HG03432 (cell line): ENCODE measurements around the gene UBE2D1.

ENCODE experiments used
- ATAC-seq: cut with Tn5 transposase; IDR thresholded peaks from one replicate; pipeline ENCODE4 v1.9.1; 2021; ENCODE audit warnings: mild to moderate bottlenecking, moderate library complexity; ENCODE audit not compliant: unreplicated experiment

The UBE2D1 gene

GRCh38 chr10:58336242-58336641 lies 1.4 kb downstream of the UBE2D1 start:
- no peak for ATAC-seq

DNA sequence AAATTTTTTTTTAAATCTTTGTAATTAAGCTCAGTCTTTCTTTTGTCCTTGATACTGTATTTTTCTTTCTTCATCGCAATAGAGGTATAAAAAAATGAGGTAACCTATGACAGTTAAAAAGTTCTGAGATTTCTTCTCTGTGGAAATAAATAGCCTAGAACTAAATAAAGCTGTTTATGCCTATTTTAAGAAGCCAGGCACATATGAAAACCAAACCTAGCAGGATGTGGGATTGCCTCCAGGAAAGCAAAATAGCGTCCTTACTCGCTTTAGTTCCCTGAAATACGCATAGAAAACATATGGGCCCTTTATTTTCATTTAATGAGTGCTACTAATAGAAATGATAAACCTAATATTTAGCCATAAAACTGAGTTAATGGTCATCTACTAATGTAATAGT lies 6.6 kb downstream of the UBE2D1 start:
- peak; percentile 4 for ATAC-seq

DNA sequence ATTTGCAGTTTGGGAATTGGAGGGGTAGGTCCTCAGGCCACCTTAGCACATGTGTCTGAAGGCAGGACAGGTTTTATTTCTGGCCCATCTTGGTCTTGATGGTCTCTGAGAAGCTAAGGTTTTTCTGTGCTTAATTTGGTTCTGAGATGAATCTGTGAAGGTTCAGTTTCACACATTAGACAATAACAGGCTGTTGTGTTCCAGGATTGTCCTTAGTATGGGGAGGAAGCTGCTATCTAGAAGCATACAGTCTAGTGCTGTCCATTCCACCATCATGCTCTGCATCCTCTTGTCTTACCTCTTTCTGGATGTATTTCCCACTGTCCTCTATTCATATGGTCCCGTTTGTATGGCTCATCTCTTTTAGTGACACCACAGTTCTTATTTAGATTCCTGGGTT lies 7.1 kb downstream of the UBE2D1 start:
- peak; percentile 67 for ATAC-seq

DNA sequence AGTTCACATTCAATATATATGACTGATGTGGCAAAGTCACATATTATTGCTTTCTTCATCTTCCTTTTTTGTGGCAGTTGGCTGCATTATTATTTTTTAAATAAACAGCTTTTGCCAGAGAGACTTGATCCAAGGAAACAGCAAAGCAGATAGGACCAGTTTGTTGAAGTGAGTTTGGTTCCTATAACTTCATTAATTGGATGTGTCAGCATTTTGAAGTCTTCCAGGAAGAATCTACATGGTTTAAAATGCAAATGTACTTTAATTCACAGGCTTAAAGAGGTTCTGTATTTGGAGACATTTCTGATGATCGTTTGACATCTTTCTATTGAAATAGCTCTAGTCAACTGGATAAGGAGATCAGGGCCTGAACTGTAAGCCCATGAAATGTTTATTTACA lies 13.2 kb downstream of the UBE2D1 start:
- no peak for ATAC-seq

GRCh38 chr10:58348571-58349033 lies 13.8 kb downstream of the UBE2D1 start:
- ATAC-seq = no peak

- ATAC-seq = no peak
Observed at GRCh38 chr10:58350023-58350422, 15.2 kb downstream of the UBE2D1 start.

GRCh38 chr10:58350619-58351323 lies 16.0 kb downstream of the UBE2D1 start:
- ATAC-seq = no peak

DNA sequence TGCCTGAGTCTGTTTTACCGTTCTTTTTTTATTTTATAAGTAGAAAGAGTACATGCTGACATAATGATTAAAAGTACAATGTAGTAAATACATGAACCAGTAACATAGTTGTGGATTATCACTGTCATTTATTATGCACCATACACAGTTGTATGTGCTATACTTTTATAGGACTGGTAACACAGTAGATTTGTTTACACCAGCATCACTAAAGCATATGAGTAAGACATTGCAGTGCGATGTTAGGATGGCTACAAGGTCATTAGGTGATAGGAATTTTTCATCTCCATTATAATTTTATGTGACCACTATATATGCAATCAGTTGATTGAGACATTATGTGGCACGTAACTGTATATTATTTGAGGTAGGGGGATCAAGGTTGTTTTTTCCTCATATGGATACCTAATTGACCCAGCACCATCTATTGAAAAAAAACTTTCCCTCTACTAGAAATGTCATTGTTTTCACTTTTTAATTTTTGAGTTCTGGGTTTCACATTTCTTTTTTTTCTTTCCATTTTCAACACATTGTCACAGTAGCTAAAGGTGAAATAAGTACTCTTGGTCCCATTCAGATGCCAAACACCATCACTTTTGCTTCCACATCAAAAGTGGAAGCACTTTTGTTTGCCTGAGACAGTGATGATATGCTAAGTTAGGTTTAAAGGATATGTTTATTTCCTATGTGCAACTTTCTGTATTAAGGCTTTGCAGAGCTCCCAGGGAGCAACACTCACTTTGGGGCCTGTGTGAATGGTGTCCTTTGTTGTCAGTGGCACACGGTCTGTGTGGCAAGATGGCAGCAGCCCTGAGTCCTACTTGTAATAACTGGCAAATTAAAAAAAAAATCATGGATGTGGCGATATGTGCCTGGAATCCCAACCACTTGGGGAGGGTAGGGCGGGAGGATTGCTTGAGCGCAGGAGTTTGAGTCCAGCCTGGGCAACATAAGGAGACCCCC lies 17.1 kb downstream of the UBE2D1 start:
- no peak for ATAC-seq

- no peak for ATAC-seq
Observed at GRCh38 chr10:58352956-58353610, 18.3 kb downstream of the UBE2D1 start.

GRCh38 chr10:58356756-58357155 lies 21.9 kb downstream of the UBE2D1 start:
- no peak for ATAC-seq

DNA sequence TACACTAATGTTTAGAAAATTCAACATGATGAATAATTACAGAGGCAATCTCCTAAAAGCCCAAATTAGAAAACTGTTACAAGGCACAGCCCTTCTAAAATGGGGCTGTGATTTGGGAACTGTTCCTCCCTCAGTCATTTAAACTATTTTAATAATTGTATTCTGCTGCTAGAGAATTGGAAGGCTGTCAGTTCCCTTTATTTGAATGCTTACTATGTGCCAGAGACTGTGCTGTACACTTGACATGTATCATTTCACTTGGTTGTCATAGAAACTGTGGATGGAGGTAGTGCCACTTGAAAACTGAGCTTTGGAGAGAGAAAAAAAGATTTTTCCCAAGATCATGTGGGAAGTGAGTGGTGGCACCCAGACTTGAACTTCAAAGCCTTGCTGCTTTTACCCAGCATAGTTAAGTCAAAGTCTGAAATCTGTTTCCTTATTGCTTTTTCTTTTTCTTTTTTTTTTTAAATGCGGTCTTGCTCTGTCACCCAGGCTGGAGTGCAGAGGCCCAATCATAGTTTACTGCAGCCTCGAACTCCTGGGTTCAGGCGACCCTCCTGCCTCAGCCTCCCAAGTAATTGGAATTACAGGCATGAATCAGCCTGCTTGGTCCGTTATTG lies 23.6 kb downstream of the UBE2D1 start:
- ATAC-seq = no peak

DNA sequence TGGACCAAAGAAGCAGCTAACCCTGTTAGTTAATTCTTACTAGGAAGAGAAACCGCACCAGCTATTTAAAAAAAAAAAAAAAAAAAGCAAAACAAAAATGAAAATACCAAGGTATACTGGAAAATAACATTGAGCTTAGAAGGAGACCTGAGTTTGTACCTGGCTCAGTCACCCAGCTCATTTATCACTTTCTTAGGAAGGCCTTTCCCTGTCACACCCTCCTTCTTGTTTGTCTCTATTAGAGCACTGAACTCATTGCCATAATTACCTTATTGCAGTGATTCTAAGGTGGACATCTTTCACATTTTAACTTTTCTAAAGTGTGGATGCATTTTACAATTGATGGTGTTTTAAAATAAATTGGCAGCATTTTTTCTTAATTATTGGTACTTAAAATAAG lies 24.1 kb downstream of the UBE2D1 start:
- no peak for ATAC-seq

GRCh38 chr10:58359541-58359940 lies 24.7 kb downstream of the UBE2D1 start:
- ATAC-seq = no peak

DNA sequence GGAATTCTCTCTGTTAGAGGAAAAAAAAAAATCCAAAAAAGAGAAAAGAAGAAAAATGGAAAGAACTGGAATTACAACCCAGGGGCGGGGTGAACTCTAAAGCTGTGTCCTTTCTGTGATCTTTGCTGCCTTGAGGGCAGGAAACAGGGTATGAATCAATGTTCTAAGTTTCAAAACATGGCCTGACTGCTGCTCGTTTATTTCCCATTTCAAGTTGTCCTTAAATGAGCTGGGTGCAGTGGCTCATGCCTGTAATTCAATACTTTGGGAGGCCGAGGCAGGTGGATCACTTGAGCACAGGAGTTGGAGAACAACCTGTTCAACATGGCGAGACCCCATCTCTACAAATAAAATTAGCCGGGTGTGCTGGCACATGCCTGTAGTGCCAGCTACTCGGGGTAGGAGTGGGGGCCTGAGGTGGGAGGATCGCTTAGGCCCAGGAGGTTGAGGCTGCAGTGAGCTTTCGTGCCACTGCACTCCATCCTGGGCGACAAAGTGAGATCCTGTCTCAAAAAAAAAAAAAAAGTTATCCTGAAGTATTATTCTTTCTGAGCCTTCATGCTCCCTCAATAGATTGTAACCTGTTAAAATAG lies 25.7 kb downstream of the UBE2D1 start:
- no peak for ATAC-seq

- ATAC-seq = no peak
Observed at GRCh38 chr10:58361353-58361752, 26.5 kb downstream of the UBE2D1 start.

GRCh38 chr10:58362027-58362789 lies 27.4 kb downstream of the UBE2D1 start:
- no peak for ATAC-seq

- no peak for ATAC-seq
Observed at GRCh38 chr10:58367069-58367468, 32.3 kb downstream of the UBE2D1 start.

- ATAC-seq = no peak
Observed at GRCh38 chr10:58371473-58371872, 36.7 kb downstream of the UBE2D1 start.

GRCh38 chr10:58372607-58373441 lies 38.0 kb downstream of the UBE2D1 start:
- ATAC-seq = peak; percentile 94
